ENCODE results near the gene SLC35F3.

DNA sequence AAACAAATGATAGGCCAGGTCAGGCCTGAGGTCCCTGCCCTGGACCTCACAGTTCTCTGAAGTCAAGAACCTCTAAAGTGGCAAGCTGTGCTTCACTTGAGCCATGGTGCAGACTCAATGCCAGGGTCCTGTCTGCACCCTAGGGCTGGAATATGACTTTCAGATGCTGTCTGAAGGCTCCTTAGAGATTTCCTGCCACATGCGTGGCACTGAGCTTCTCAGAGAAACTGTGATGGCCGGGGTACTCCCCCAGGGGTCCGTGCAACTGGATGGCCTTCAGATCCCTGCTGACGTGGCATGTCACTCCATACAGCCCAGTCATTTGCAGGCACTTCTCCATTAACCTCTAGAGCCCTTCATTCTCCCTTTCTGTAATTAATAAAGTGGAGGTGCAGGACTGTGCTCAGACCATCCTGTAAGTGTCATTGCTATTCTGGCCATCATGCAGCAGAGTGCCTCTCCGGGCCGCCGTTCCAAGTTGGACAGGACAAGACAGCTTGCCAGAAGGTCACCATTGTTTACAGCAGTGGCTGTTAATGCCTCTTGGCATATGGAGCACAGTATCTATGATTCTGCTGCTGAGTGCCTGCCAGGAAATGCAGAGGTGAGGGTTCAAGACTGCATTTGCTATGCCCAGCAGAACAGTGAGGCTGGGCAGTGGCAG is 263.7 kb downstream of the SLC35F3 start:
- TF ChIP-seq, protein P1, sequence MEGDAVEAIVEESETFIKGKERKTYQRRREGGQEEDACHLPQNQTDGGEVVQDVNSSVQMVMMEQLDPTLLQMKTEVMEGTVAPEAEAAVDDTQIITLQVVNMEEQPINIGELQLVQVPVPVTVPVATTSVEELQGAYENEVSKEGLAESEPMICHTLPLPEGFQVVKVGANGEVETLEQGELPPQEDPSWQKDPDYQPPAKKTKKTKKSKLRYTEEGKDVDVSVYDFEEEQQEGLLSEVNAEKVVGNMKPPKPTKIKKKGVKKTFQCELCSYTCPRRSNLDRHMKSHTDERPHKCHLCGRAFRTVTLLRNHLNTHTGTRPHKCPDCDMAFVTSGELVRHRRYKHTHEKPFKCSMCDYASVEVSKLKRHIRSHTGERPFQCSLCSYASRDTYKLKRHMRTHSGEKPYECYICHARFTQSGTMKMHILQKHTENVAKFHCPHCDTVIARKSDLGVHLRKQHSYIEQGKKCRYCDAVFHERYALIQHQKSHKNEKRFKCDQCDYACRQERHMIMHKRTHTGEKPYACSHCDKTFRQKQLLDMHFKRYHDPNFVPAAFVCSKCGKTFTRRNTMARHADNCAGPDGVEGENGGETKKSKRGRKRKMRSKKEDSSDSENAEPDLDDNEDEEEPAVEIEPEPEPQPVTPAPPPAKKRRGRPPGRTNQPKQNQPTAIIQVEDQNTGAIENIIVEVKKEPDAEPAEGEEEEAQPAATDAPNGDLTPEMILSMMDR (IDR thresholded peaks at IDR 0.05; ENCODE audit: insufficient read depth, low read depth, low read length): no peak
- no peak for TF ChIP-seq EZH2 (IDR thresholded peaks at IDR 0.05; ENCODE audit: insufficient read depth, low read length)

All from astrocyte (in vitro differentiated cells and primary cell).